Type B pancreatic cell (in vitro differentiated cells): ENCODE measurements around the gene ZBTB21. TPM values are rescaled to one million over a fixed set of nuclear protein-coding genes. Genes with fewer than 3 reads are reported as not detected.

ENCODE experiments used
- DNase-seq: peaks from one replicate; pipeline ENCODE4 v3.0.0; 2021; ENCODE audit warnings: mixed read lengths; ENCODE audit not compliant: unreplicated experiment; ENCODE audit errors: extremely low spot score
- H3K27ac Mint-ChIP-seq: 2 replicates; pipeline ENCODE4 v1.8.0; 2021; ENCODE audit warnings: mild to moderate bottlenecking, mixed read lengths
- H3K27me3 Mint-ChIP-seq: 2 replicates; pipeline ENCODE4 v1.8.0; 2021; ENCODE audit warnings: mixed read lengths
- H3K36me3 Mint-ChIP-seq: 2 replicates; pipeline ENCODE4 v1.8.0; 2021; ENCODE audit warnings: mixed read lengths
- H3K4me1 Mint-ChIP-seq: one replicate; pipeline ENCODE4 v1.8.0; 2021; ENCODE audit warnings: mixed read lengths; ENCODE audit not compliant: unreplicated experiment
- H3K4me3 Mint-ChIP-seq: 2 replicates; pipeline ENCODE4 v1.8.0; 2021; ENCODE audit warnings: mild to moderate bottlenecking, mixed read lengths
- H3K9me3 Mint-ChIP-seq: 2 replicates; pipeline ENCODE4 v1.8.0; 2021; ENCODE audit warnings: mixed read lengths
- CTCF ChIP-seq: fragments of 200-600 bp; sonication (generic); conservative IDR thresholded peaks from 2 replicates; pipeline ENCODE4 v1.5.0; 2021; ENCODE audit warnings: antibody characterized with exemption, mild to moderate bottlenecking
- total RNA-seq: library from RNA; stranded (reverse); gene quantifications from 2 replicates; pipeline ENCODE4 v1.2.1, GENCODE V29; 2021; ENCODE audit warnings: low replicate concordance

The ZBTB21 gene
- total RNA-seq, 1 donor from 2014 or later = 19.9 TPM

- no peaks in the 10 kb centered on the region for H3K9me3 Mint-ChIP-seq
- DNase-seq = no peak
- no peak overlapping the region for H3K4me3 Mint-ChIP-seq
- no peak overlapping the region for H3K27ac Mint-ChIP-seq
- no peaks in the 10 kb centered on the region for H3K27me3 Mint-ChIP-seq
- H3K4me1 Mint-ChIP-seq = no peaks in the 10 kb centered on the region
- H3K36me3 Mint-ChIP-seq = peaks cover 32% of the 10 kb centered on the region
- TF ChIP-seq CTCF = no peak
These were observed 20.5 kb downstream of the ZBTB21 start for GRCh38 chr21:41989698-41990097.

GRCh38 chr21:41987310-41987709 is 22.9 kb downstream of the ZBTB21 start:
- no peaks in the 10 kb centered on the region for H3K9me3 Mint-ChIP-seq
- TF ChIP-seq CTCF = no peak

DNA sequence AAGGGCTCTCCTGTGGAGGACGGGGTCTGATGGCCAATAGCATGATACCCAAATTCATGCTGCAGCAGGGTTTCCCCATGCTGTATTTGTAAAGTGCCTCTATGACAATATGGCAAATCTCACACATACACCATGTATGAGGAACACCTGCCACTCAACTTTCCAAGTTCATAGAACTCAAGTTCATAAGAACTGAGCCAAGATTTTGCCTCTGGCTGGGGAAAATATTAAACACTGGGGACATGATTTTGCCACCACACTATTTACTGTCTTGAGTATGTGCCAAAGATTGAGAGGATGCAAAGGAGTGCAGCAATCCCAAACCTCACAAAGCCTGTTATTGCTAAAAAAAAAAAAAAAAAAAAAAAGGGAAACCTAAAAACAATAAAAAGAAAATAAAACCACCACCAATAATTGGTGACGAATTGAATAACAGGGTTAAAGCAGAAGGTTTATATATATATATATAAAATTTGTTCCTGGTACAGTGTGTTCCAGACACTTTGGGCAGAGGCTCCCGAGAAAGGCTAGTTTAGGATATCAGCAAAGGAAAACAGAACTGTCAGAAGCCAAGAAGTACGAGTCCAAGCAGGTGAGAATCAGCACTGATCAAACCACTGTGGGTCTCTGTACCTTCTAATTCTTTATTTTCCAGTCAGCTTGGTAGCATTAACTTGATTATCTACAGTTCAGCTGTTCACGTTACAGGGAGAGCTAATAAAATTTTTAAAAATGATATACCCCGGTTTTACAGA is 24.3 kb downstream of the ZBTB21 start:
- H3K4me3 Mint-ChIP-seq = no peak overlapping the region
- H3K9me3 Mint-ChIP-seq = no peaks in the 10 kb centered on the region
- H3K4me1 Mint-ChIP-seq = no peaks in the 10 kb centered on the region
- no peak overlapping the region for H3K27ac Mint-ChIP-seq
- no peak for DNase-seq
- H3K36me3 Mint-ChIP-seq = peaks cover 7% of the 10 kb centered on the region
- H3K27me3 Mint-ChIP-seq = no peaks in the 10 kb centered on the region
- no peak for TF ChIP-seq CTCF

More at GRCh38 chr21:41987310-41987709, 22.9 kb downstream of the ZBTB21 start:
- Mint-ChIP-seq H3K4me1 (no peaks in the 10 kb centered on the region), H3K27me3 (no peaks in the 10 kb centered on the region), H3K27ac (no peak overlapping the region), H3K4me3 (no peak overlapping the region), H3K36me3 (peaks cover 11% of the 10 kb centered on the region)
- no peak for DNase-seq

DNA sequence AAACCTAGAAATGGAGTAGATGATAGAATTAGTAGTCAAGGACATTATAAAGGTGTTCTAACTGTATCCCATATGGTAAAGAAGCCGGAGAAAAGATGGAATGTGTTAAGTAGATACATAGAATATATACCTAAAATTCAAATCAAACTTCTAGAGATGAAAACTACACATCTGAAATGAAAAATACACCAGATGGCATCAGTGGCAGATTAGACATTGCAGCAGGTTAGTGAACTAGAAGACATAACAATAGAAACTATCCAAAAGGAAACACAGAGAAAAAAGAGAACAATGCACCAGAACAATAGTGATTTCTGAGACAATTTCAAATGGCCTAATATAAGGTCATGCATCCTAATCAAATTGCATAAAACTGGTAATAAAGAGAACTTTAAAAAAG is 26.9 kb downstream of the ZBTB21 start:
- Mint-ChIP-seq H3K4me3 (no peak overlapping the region), H3K4me1 (no peaks in the 10 kb centered on the region), H3K27me3 (no peaks in the 10 kb centered on the region), H3K27ac (no peak overlapping the region), H3K9me3 (peaks cover 8% of the 10 kb centered on the region), H3K36me3 (no peaks in the 10 kb centered on the region)
- no peak for DNase-seq
- TF ChIP-seq CTCF = no peak

DNA sequence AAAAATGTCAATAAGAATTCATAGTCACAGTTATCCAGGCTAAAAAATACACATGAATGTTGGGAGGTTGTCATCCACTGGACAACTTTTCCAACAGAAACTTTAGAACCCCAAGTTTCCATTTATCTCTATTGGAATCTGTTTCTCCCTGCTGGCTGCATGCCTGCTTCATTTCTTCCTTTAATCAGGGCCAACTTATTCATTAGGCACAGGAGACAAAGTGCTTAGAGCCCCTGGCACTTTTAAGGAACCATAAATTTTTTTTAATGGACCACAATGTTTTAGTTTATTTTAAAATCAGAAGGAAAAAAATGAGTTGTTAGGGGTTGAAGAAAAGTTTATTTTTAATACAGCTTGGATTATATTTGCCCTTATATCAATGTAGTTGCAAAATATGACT is 29.6 kb downstream of the ZBTB21 start:
- Mint-ChIP-seq H3K27ac (no peak overlapping the region), H3K9me3 (peaks cover 8% of the 10 kb centered on the region), H3K36me3 (no peaks in the 10 kb centered on the region), H3K27me3 (no peaks in the 10 kb centered on the region), H3K4me3 (no peak overlapping the region), H3K4me1 (no peaks in the 10 kb centered on the region)
- TF ChIP-seq CTCF = no peak
- DNase-seq = no peak
